Cardiac muscle cell (in vitro differentiated cells and primary cell): ENCODE measurements around the gene EHD4. TPM values are rescaled to one million over a fixed set of nuclear protein-coding genes. Genes with fewer than 3 reads are reported as not detected.

ENCODE experiments used
- DNase-seq, 2 donors: peaks; one replicate each; pipeline versions ENCODE4 v3.0.0 to v3.0.0-alpha.2; 2010 to 2017; ENCODE audit warnings: low read depth in 1 of 2, low spot score in 1 of 2
- H3K27ac ChIP-seq: fragments of 200-600 bp; sonication (generic); 2 replicates; pipeline ENCODE4 v1.5.1; 2016
- H3K27me3 ChIP-seq: fragments of 200-600 bp; sonication (generic); 2 replicates; pipeline ENCODE4 v1.6.0; 2016; ENCODE audit warnings: control low read depth
- H3K36me3 ChIP-seq: fragments of 200-600 bp; sonication (generic); 2 replicates; pipeline ENCODE4 v1.5.1; 2016; ENCODE audit warnings: control low read depth
- H3K4me1 ChIP-seq: fragments of 200-600 bp; sonication (generic); 2 replicates; pipeline ENCODE4 v1.8.1; 2017; ENCODE audit warnings: low read depth, mild to moderate bottlenecking, mixed run types
- H3K4me3 ChIP-seq: fragments of 200-600 bp; sonication (generic); 2 replicates; pipeline ENCODE4 v1.5.1; 2016; ENCODE audit warnings: mild to moderate bottlenecking
- H3K9me3 ChIP-seq: fragments of 200-600 bp; sonication (generic); 2 replicates; pipeline ENCODE4 v1.5.1; 2017; ENCODE audit warnings: low read depth, mild to moderate bottlenecking, control low read depth
- CTCF ChIP-seq: IDR thresholded peaks from 2 replicates; pipeline ENCODE4 v1.5.1; 2012; ENCODE audit warnings: low read depth, mild to moderate bottlenecking, low read length
- polyA plus RNA-seq: library from polyadenylated mRNA; unstranded; fragments of >200 nt; fragmentation: Nextera tagmentation; extraction: Ambion mirVana; gene quantifications from 2 replicates; pipeline ENCODE4 v1.2.1, GENCODE V29; 2016
- total RNA-seq: library from RNA; depleted of rRNA; stranded (reverse); fragments of >200 nt; gene quantifications from 2 replicates; pipeline ENCODE4 v1.2.3, GENCODE V29; 2016

Gene EHD4
- total and polyA plus RNA-seq, 2 experiments from 2014 or later, result 47.4 to 56.4 TPM

- peak overlapping the region; percentile 93 for H3K27ac ChIP-seq
- H3K4me3 ChIP-seq, result no peak overlapping the region
- no peaks in the 10 kb centered on the region for H3K36me3 ChIP-seq
- peak; percentile 43 to 90 for DNase-seq
- no peak for TF ChIP-seq CTCF
- peaks cover 51% of the 10 kb centered on the region for H3K4me1 ChIP-seq
- H3K27me3 ChIP-seq, result no peaks in the 10 kb centered on the region
- no peaks in the 10 kb centered on the region for H3K9me3 ChIP-seq
These were observed 6.6 kb downstream of the EHD4 start for GRCh38 chr15:41965441-41966413.

- H3K4me3 ChIP-seq, result no peak overlapping the region
- TF ChIP-seq CTCF, result no peak
- no peaks in the 10 kb centered on the region for H3K36me3 ChIP-seq
- no peaks in the 10 kb centered on the region for H3K27me3 ChIP-seq
- DNase-seq, result no peak
- no peak overlapping the region for H3K27ac ChIP-seq
- peaks cover 45% of the 10 kb centered on the region for H3K4me1 ChIP-seq
- H3K9me3 ChIP-seq, result no peaks in the 10 kb centered on the region
These were observed 10.7 kb downstream of the EHD4 start for GRCh38 chr15:41961595-41962202.

- H3K4me3 ChIP-seq, result no peak overlapping the region
- peaks cover 45% of the 10 kb centered on the region for H3K4me1 ChIP-seq
- no peak overlapping the region for H3K27ac ChIP-seq
- no peak for DNase-seq
- no peaks in the 10 kb centered on the region for H3K36me3 ChIP-seq
- H3K27me3 ChIP-seq, result no peaks in the 10 kb centered on the region
- no peaks in the 10 kb centered on the region for H3K9me3 ChIP-seq
- no peak for TF ChIP-seq CTCF
These were observed 11.3 kb downstream of the EHD4 start for GRCh38 chr15:41961001-41961518.

- no peak for TF ChIP-seq CTCF
- Histone ChIP-seq H3K27me3 (no peaks in the 10 kb centered on the region), H3K36me3 (peaks cover 7% of the 10 kb centered on the region), H3K27ac (peak overlapping the region; percentile 92), H3K9me3 (no peaks in the 10 kb centered on the region), H3K4me3 (no peak overlapping the region), H3K4me1 (peaks cover 36% of the 10 kb centered on the region)
- DNase-seq, result peak in 1 of 2 donors; percentile 22
These were observed 14.3 kb downstream of the EHD4 start for GRCh38 chr15:41958002-41958420.

GRCh38 chr15:41957021-41957897, 15.1 kb downstream of the EHD4 start:
- H3K27me3 ChIP-seq, result no peaks in the 10 kb centered on the region
- TF ChIP-seq CTCF, result no peak
- DNase-seq, result peak; percentile 39 to 79
- H3K9me3 ChIP-seq, result no peaks in the 10 kb centered on the region
- H3K36me3 ChIP-seq, result peaks cover 8% of the 10 kb centered on the region
- H3K4me1 ChIP-seq, result peaks cover 36% of the 10 kb centered on the region
- H3K27ac ChIP-seq, result peak overlapping the region; percentile 92
- no peak overlapping the region for H3K4me3 ChIP-seq
